Esophagus muscularis mucosa (tissue), 4 donors: Measurements from ENCODE around the gene AIDA. TPM values are rescaled to one million over a fixed set of nuclear protein-coding genes. Genes with fewer than 3 reads are reported as not detected.

ENCODE experiments used
- DNase-seq: peaks from one replicate; pipeline ENCODE4 v3.0.0-alpha.2; 2017; ENCODE audit errors: extremely low spot score
- H3K27ac ChIP-seq, 4 donors: fragments of 200-600 bp; sonication (generic); replicated peaks in 1 of 4; 1 replicate in 3 of 4; 2 replicates in 1 of 4; pipeline ENCODE4 v1.5.1; 2016 to 2019; ENCODE audit warnings: mild to moderate bottlenecking in 1 of 4
- H3K27me3 ChIP-seq, 4 donors: fragments of 200-600 bp; sonication (generic); one replicate each; pipeline versions ENCODE4 v1.5.1 to v1.6.0; 2016 to 2019
- H3K36me3 ChIP-seq, 4 donors: fragments of 200-600 bp; sonication (generic); one replicate each; pipeline ENCODE4 v1.5.1; 2016 to 2019
- H3K4me1 ChIP-seq, 4 donors: fragments of 200-600 bp; sonication (generic); one replicate each; pipeline ENCODE4 v1.5.1; 2016 to 2019
- H3K4me3 ChIP-seq, 4 donors: fragments of 200-600 bp; sonication (generic); 1 replicate in 2 of 4; 2 replicates in 2 of 4; pipeline ENCODE4 v1.5.1; 2016 to 2019; ENCODE audit warnings: mild to moderate bottlenecking in 4 of 4, moderate library complexity in 1 of 4
- H3K9me3 ChIP-seq, 4 donors: fragments of 200-600 bp; sonication (generic); 1 replicate in 3 of 4; 2 replicates in 1 of 4; pipeline ENCODE4 v1.5.1; 2016 to 2019
- CTCF ChIP-seq, 3 experiments: fragments of 200-600 bp in 2 of 3; fragments of 450-650 bp in 1 of 3; sonication (generic) in 2 of 3; IDR thresholded peaks; one replicate each; pipeline ENCODE4 v1.5.1; 2017 to 2019; ENCODE audit warnings: antibody characterized with exemption in 3 of 3, mild to moderate bottlenecking in 2 of 3, moderate library complexity in 1 of 3
- EP300 ChIP-seq: sonication (generic); formaldehyde crosslinking; IDR thresholded peaks from one replicate; pipeline ENCODE4 v1.6.1; 2017; ENCODE audit warnings: antibody characterized with exemption
- POLR2A ChIP-seq: fragments of 450-650 bp; IDR thresholded peaks from one replicate; pipeline ENCODE4 v1.6.1; 2017; ENCODE audit warnings: antibody characterized with exemption, moderate library complexity, mild to moderate bottlenecking, low read depth
- POLR2AphosphoS5 ChIP-seq, 2 donors: sonication (generic); formaldehyde crosslinking; IDR thresholded peaks; one replicate each; pipeline ENCODE4 v1.6.1; 2017; ENCODE audit warnings: antibody characterized with exemption in 2 of 2
- WGBS: methylation state at CpG from one replicate; pipeline ENCODE4 v1.1.5; 2018; 5-methylcytosine and 5-hydroxymethylcytosine counted together
- intact Hi-C: fragments of 100-400 bp; cut with DNase I; formaldehyde crosslinking; loops from one replicate; pipeline ENCODE4 v1.15.1; 2023
- total RNA-seq, 4 donors: library from RNA; depleted of rRNA; stranded (reverse); fragments of >200 nt; gene quantifications; one replicate each; pipeline versions ENCODE4 v1.1.0 to v1.2.1, GENCODE V29; 2016

AIDA gene
- total RNA-seq, 4 donors from 2014 or later: 94.3 to 120 (median 99.8) TPM

GRCh38 chr1:222739929-222740328 lies 27.6 kb upstream of the AIDA start:
- TF ChIP-seq CTCF (IDR thresholded peaks at IDR 0.05): no peak
- WGBS: 88% methylated on average over 1 of the region's 1 CpG
- no peak for DNase-seq
- H3K4me3 ChIP-seq: no peak overlapping the region
- intact Hi-C loops: loop anchor here (2.0 kb wide), 1 partner anchor 341 kb away; no protein-coding TSS in a partner anchor
- peaks cover 0 to 5% (median 2%) of the 10 kb centered on the region in 4 donors for H3K4me1 ChIP-seq
- no peaks in the 10 kb centered on the region for H3K27me3 ChIP-seq
- H3K36me3 ChIP-seq: peaks cover 3 to 17% (median 11%) of the 10 kb centered on the region in 4 donors
- no peak overlapping the region for H3K27ac ChIP-seq
- H3K9me3 ChIP-seq: no peaks in the 10 kb centered on the region

- intact Hi-C loops: loop anchor here (2.0 kb wide), 1 partner anchor 341 kb away; no protein-coding TSS in a partner anchor
- no peaks in the 10 kb centered on the region for H3K27me3 ChIP-seq
- no peak for DNase-seq
- H3K4me1 ChIP-seq: peaks cover 0 to 5% (median 2%) of the 10 kb centered on the region in 4 donors
- H3K9me3 ChIP-seq: no peaks in the 10 kb centered on the region
- WGBS: 84% methylated on average over 2 of the region's 2 CpGs
- no peak overlapping the region for H3K27ac ChIP-seq
- H3K36me3 ChIP-seq: peaks cover 6 to 22% (median 16%) of the 10 kb centered on the region in 4 donors
- no peak for TF ChIP-seq CTCF (IDR thresholded peaks at IDR 0.05)
- TF ChIP-seq POLR2A: no peak
- TF ChIP-seq EP300: no peak
- TF ChIP-seq POLR2AphosphoS5 (IDR thresholded peaks at IDR 0.05): no peak
- no peak overlapping the region for H3K4me3 ChIP-seq
Measured at GRCh38 chr1:222739465-222739864, 27.2 kb upstream of the AIDA start.

- peaks cover 20 to 47% (median 38%) of the 10 kb centered on the region in 4 donors for H3K36me3 ChIP-seq
- peaks cover 0 to 5% (median 2%) of the 10 kb centered on the region in 4 donors for H3K4me1 ChIP-seq
- intact Hi-C loops: no loop called here
- H3K27me3 ChIP-seq: no peaks in the 10 kb centered on the region
- H3K4me3 ChIP-seq: no peak within 1 kb of the TSS
- H3K9me3 ChIP-seq: no peaks in the 10 kb centered on the region
- TF ChIP-seq EP300: no peak
- no peak within 1 kb of the TSS for H3K27ac ChIP-seq
- DNase-seq: no peak
- WGBS: 52% methylated on average over 1 of the region's 1 CpG
Measured at GRCh38 chr1:222736972-222737371, 24.7 kb upstream of the AIDA start, which contains the start of gene FAM177B. Gene FAM177B (plus strand): TSS chr1:222737202. CDS start chr1:222746546, 9,344 bp downstream.

GRCh38 chr1:222736470-222736869 lies 24.2 kb upstream of the AIDA start:
- no peak overlapping the region for H3K27ac ChIP-seq
- TF ChIP-seq POLR2A (no peak), CTCF (IDR thresholded peaks at IDR 0.05) (no peak), EP300 (no peak), POLR2AphosphoS5 (IDR thresholded peaks at IDR 0.05) (no peak)
- H3K4me3 ChIP-seq: no peak overlapping the region
- intact Hi-C loops: no loop called here
- peaks cover 25 to 52% (median 43%) of the 10 kb centered on the region in 4 donors for H3K36me3 ChIP-seq
- H3K9me3 ChIP-seq: no peaks in the 10 kb centered on the region
- H3K27me3 ChIP-seq: no peaks in the 10 kb centered on the region
- 63% methylated on average over 5 of the region's 5 CpGs for WGBS
- no peak for DNase-seq
- peaks cover 0 to 5% (median 2%) of the 10 kb centered on the region in 4 donors for H3K4me1 ChIP-seq

- Histone ChIP-seq H3K4me1 (peaks cover 0 to 5% (median 2%) of the 10 kb centered on the region in 4 donors), H3K27me3 (no peaks in the 10 kb centered on the region), H3K27ac (no peak overlapping the region), H3K4me3 (no peak overlapping the region), H3K9me3 (no peaks in the 10 kb centered on the region), H3K36me3 (peaks cover 42 to 69% (median 60%) of the 10 kb centered on the region in 4 donors)
- WGBS: 85% methylated on average over 1 of the region's 1 CpG
- TF ChIP-seq CTCF (IDR thresholded peaks at IDR 0.05) (no peak), POLR2AphosphoS5 (IDR thresholded peaks at IDR 0.05) (no peak)
- no peak for DNase-seq
- intact Hi-C loops: no loop called here
Measured at GRCh38 chr1:222734740-222735139, 22.4 kb upstream of the AIDA start.
